Activated CD4-positive, alpha-beta T cell treated with anti-CD3 and anti-CD28 coated beads for 4 hours (primary cell): ENCODE results near the gene TRNAU1AP.
A peak's percentile ranks its signal among the peaks of the same experiment; 100 is the strongest.
"Not testable (repeated sequence)": the region's sequence is repeated elsewhere in the genome, so short reads cannot be mapped to it uniquely, and the experiment has no call there.

Experiments
- DNase-seq, 2 donors: peaks; one replicate each; pipeline ENCODE4 v3.0.0-alpha.2; 2020

The TRNAU1AP gene

DNA sequence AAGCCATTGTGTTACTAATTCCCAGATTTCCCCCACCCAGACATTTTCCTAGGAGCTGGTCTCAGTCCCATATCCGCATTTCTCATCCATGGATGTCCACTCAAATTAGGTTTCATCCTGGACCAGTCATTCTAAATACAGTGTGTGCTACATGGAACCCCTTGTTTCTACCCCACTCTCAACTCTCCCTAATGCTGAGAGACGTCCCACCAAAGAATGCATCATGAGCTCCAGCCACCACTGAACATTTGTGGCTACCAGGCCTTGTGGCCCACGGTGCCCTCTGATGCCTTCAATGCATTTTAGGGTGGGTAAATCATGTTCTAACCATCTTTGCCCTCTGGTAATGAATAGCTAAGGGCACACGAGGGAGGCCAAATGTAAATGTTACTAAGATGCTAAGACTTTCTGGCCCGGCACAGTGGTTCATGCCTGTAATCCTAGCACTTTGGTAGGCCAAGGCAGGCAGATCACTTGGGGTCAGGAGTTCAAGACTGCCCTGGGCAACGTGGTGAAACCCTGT lies 25.9 kb downstream of the TRNAU1AP start:
- DNase-seq, result no peak

DNA sequence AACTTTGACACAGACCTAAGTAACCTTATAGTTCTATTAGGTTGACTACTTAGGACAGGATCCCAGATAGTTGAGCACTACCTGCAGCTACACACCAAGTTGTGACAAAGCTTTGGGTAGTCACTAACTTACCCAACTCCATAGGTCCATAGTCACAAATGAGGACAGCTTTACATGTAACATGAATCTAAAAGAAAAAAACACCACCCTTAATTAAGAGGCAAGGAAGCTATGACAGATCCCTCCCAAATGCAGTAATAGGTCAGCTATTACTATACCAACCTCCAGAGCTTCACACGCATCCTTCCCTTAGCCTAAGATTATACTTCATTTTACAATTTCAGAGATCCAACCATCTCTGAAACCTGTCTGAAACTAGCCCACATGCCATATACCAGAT lies 26.5 kb downstream of the TRNAU1AP start:
- DNase-seq, result no peak

DNA sequence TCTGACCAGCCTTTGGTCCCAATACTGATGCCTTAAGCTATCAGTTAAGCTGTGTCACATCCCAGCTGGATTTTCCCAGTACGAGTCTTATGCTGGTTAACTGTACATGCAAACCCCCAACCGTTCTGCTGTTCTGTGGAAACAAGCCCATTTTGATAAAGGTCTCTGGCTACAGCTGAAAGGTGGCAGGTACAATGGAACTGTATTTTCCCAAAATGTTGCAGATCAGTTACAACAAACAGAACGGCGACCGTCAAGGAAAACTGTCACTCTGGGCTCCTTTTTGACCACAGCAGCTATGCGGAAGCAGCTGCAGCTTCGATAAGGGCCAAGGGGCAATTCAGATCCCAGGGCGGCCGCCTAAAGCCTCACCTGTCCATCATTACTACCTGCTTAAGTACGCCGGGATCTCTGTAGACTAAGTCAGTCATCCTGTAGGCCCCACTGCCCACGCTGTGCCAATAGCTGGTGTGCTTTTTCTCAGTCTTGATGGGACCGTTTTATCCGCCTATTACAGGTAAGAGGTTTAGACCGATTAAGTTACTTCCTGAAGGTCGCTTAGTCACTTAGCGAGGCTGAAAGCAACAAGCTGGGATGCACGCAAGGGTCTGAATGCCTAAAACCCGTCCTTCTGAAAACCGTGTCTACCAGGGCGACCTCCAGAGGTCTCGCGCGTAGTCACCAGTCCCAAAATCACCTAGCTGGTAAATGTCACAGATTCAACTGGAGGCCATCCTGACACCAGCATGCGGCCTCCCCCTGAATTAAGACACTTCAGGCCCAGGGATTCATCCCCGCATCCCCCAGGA lies 28.0 kb downstream of the TRNAU1AP start:
- DNase-seq, result peak; percentile 67 to 68

DNA sequence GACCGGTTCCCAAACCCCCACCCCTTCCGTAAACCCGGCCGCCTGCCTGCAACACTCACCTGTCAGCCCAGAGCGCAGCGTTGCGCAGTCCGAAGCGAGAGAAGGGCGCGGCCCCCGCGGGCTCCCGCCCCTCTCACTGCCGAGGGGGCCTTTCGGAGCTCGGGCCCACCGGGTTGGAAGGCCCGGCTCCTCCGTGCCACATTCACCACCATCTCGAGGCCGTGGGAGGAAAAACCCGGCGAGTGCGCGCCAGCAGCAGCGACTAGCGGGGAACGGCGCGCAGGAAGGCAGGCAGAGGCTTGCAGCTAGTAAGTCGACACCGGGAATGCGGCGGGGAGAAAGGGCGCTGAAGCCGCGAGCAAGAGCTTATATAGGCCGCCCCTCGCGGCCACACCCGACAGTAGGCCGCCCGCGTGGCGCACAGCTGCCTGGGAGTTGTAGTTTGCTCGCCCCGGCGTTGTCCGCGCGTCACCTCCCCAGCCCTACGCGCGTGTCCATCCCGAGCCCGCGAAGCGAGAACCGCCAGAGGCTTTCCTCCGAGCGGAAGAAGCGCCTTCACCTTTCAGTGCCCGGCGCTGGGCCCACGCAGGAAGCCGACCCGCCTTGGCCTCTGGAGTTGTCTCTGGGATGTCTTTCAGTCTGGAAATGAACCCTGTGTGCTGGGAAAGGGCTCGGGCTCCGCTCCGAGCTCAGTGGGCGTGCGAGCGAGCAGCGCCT lies 28.8 kb downstream of the TRNAU1AP start:
- DNase-seq, result peak; percentile 93 to 94

DNA sequence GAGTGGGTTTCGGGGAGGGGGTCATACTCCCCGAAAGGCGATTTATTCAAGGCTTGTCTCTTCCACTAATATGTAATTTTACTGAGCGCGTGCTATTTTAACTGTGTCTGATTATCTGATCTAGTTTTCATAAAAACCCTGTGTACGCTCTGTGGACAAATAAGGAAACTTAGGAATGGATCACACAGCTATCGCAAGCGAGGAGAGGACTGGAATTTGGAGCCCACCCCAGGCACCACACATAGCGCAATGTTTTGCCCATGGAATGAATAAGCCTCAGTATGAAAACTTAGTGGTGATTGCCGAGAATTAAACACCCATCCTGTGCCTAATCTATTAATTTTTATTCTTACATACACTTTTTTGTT lies 29.3 kb downstream of the TRNAU1AP start:
- no peak for DNase-seq

DNA sequence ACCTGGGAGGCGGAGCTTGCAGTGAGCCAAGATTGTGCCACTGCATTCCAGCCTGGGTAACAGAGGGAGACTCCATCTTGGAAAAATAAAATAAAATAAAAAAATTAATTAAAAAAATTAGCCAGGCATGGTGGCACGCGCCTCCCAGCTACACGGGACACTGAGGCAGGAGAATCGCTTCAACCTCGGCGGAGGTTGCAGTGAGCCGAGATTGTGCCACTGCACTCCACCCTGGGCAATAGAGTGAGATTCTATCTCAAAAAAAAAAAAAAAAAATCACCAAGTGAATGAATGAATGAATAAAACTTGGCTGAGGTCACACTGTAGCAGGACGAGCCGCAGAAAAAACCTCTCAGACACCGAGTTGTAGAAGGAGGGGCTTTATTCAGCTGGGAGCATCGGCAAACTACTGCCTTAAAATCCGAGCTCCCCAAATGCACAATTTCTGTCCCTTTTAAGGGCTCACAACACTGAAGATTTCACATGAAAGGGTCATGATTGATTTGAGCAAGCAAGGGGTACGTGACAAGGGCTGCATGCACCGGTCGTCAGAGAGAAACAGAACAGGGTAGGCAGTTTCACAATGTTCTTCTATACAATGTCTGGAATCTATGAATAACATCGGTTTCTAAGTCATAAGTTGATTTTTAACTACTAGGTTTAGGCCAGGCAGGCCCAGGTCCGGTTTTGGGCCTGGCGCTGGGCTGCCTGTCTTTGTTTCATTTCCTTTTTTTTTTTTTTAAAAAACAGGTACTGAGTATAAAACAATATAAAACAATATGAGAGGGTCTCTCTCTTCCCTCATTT lies 33.9 kb downstream of the TRNAU1AP start:
- not testable (repeated sequence) for DNase-seq

DNA sequence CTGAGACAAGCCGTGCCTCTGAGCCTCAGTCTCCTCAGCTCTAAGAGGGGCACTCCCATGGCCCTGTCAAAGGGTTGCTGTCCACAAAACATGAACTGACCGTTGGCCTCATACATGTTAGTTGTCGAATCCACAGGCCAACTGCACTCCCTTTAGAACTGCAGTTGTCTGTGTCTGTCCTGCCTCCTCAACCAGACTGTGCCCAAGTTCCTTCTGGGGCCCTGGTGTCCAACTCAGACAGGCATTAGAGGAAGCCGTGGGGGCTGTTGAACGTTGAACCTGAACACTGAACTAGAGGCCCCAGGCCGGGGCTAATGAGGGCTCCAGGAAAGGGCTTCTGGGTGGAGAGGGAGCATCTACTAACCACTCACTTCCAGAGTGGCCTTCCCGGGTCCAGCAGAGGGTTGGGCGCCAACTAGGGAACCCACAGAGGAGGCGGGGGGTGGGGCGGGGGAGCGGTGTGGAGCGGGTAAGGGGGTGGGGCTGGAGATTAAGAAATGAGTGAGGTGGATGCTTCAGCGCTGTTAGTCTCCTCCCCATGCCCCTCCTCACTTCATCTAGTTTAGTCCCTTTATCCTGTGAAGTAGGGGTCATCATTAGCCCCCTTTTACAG lies 38.9 kb downstream of the TRNAU1AP start, which contains the start of gene RAB42:
Gene RAB42 (plus strand): TSS at position 558 of the 613 bp plus-strand sequence. CDS start 247 bp downstream, outside the sequence.
- no peak for DNase-seq

DNA sequence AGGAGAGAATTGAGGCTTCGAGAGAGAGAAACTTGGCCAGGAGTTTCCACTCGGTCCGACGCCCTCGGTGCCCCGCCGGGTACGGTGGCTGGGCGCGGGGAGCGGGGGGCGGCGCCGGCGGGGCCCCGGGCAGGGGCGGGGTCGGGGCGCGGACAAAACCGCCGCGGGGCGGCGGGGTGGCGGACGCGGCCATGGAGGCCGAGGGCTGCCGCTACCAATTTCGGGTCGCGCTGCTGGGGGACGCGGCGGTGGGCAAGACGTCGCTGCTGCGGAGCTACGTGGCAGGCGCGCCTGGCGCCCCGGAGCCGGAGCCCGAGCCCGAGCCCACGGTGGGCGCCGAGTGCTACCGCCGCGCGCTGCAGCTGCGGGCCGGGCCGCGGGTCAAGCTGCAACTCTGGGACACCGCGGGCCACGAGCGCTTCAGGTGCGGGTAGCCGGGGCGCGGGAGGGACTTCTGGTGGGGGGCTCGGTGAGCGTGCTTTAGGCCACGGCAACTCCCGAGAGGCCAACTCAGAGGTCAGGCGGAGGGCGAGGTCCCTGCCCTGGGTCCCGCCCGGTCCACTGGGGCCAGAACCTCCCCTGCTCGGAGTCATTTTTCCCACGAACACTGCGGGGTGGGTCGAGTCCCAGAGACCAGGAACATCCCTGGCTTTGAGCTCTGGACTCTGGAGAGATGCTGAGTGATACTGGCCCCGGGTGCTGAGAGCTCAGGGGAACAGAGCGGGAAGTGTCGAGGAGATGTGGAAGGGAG lies 39.6 kb downstream of the TRNAU1AP start:
- no peak for DNase-seq

DNA sequence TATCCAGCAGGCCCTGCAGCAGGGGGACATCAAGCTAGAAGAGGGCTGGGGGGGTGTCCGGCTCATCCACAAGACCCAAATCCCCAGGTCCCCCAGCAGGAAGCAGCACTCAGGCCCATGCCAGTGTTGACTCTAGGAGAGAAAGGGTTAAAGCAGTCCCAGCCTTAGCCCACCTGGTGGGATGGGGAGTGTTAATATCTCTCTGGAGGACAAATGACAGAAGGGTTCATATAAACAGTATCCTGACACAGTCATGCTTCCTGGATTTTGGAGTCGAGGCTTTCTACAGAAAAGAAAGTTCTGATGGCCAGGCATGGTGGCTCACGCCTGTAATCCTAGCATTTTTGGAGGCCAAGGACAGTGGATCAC lies 41.1 kb downstream of the TRNAU1AP start:
- not testable (repeated sequence) for DNase-seq

DNA sequence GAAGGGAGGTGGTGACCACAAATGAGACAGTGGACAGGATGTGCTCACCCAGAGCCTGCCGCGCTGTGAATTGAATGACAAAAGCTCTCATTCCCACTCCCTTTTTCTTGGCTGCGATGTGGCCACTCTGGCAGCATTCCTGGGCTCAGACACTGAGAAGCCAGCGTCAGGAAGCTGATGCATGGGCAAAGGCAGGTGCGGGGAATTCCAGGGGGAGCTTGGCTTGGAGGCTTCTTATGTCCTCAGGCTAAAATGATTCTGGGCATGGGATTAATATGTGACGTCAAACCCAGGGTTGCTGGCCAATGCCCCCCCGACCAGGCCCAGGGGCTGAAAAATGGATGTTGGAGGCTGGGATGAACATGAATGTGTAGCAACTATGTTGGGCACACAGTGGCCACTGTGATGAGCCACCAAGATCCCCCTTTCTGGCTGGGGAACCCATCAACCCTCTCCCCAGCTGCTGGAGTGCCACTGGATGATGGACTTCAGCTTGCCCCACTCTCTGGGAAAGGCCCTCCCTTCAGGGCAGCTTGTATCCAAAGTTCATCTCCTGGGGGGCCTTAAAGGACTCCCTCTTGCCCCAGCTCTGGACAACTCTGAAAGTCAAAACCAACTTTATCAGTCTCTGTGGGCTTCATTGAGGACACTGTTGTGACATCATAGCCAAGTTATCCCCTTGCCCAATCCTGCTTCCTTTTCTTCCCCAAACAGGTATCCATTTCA lies 42.0 kb downstream of the TRNAU1AP start:
- DNase-seq, result not testable (repeated sequence)

DNA sequence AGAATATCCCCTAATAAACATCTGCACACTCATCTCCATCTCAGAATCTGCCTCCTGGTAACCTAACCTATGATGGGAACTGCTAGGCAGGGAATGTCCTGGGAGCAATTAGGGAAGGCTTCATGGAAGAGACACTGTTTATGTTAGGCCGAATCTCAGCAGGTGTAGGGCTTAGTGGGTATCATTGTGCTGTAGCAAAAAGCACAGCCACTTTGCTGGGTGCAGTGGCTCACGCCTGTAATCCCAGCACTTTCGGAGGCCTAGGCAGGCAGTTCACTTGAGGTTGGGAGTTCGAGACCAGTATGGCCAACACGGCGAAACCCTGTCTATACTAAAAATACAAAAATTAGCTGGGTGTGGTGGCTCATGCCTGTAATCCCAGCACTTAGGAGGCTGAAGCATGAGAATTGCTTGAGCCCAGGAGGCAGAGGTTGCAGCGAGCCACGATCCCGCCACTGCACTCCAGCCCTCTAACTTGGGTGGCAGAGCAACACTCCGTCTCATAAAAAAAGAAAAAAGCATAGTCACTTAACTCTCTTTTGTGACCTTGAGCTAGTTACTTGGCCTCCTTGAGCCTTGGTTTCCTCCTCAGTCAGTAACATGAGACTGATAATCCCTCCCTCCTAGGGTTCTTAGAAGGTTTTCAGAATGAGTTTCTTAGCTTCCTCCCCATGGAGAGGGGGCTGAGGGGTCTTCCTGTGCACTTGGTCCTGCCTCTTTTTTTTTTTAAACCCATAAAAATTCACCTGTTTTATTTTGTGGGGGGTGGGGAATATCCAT lies 42.7 kb downstream of the TRNAU1AP start:
- DNase-seq, result no peak

DNA sequence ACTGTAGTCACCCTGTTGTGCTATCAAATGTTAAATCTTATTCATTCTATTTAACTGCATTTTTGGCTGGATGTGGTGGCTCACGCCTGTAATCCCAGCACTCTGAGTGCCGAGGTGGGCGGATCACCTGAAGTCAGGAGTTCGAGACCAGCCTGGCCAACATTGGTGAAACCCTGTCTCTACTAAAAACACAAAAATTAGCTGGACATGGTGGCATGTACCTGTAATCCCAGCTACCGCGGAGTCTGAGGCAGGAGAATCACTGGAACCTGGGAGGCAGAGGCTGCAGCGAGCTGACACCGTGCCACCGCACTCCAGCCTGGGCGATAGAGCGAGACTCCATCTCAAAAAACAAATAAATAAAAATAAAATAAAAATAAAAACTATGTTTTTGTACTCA lies 43.4 kb downstream of the TRNAU1AP start:
- DNase-seq, result not testable (repeated sequence)

DNA sequence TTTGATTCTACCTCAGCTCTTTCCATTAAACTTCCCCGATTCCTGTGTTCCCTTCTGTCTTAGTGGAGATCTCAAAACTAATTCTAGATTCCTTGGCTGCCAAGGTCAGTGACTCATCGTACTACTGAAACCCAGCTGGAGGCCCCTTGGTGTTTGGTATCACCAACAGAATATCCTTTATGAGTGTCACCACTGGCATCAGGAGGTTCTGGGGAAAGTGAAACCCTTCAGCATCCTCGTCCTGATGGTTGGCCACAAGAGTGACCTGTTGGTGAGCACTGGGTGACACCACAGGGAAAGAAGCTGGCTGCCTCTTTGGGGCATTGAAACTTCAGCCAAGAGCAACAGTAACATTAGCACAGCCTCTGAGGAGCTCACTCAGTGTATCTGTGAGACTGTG lies 48.8 kb downstream of the TRNAU1AP start:
- DNase-seq, result no peak

DNA sequence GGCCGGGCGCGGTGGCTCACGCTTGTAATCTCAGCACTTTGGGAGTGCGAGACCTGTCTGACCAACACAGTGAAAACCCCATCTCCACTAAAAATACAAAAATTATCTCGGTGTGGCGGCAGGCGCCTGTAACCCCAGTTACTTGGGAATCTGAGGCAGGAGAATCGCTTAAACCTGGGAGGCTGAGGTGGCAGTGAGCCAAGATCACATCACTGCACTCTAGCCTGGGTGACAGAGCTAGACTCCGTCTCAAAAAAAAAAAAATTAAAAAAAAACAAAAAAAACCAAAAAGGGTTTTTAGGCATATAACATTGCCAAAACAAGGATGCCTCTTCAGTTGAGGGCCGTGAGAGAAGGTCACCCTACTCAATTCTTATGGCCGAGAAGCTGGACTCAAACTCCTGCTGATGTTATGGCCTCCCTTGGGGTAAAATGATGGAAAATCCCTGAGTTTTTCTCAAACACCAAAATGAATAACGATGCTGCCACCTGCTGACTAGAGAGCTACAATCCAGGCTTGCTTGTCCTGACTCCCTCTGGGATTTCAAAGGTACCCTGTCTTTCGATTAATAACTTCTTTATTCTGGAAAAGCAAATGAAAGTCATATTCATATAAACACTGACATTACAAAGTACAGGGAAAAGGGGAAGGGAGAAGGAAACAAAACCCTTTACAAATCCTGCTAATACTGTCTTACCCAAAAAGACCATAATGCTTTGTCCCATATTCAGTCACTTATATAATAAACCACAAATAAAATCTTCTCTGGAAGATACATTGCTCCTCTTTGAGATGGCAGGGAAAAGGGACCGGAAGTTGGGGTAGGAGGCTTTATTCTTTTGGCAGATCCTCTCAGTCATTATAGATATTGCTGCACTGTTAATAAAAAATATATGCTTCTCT lies 49.9 kb downstream of the TRNAU1AP start:
- peak in 1 of 2 donors; percentile 33 for DNase-seq

DNA sequence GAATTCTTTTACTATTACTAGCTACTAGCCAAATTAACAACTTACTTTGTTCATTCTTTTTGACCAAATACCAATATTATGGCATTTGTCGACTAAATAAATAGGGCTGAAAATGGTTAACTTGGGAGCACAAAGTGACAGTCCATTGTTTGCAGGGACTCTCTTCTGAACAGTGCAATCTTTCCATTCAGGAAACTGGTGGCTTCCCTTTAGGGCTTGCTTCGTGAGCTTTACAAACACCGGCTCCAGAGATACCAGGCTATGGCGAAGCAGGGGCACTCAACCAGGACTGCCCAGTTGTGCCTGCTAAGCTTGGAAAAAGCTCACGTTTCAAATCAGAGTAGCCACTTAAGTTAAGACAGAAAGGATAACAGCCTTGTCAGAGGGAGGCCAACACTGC lies 51.5 kb downstream of the TRNAU1AP start:
- no peak for DNase-seq

DNA sequence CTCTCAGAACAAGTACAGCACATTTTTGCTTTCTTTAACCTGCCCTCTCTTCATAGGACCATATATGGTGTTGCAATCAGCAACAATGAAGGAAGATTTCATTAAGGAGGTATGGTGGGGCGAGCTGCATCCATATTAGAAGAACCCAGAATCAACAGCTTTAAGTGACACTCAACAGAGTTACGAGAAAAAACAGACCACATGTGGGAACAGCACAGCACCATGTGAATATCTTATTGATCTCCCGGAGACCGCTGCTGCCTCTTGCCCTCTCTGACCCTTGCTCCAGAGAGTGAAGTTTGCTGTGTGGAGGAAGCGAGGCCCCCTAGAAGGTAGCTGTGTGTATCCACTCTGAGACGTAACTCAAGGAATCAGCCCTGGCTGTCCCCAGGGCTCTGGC lies 52.1 kb downstream of the TRNAU1AP start:
- DNase-seq, result no peak

DNA sequence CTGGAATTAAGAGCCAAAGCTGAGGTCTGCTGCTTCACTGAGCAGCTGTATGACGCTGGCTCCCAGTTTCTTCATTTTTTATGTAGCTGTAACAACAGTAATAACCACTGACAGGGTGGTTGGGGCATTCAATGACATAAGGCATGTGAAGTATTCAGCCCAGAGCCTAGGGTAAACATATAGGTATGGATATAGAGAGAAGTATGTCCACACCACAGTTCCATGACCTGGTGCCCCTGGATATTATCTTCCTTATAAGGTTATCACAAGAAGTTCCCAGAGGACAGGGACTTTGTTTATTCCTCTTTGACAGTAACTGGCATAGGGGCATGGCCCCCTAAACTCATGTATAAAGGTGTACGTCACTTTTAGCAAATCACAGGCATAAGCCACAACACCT lies 53.9 kb downstream of the TRNAU1AP start:
- no peak for DNase-seq

DNA sequence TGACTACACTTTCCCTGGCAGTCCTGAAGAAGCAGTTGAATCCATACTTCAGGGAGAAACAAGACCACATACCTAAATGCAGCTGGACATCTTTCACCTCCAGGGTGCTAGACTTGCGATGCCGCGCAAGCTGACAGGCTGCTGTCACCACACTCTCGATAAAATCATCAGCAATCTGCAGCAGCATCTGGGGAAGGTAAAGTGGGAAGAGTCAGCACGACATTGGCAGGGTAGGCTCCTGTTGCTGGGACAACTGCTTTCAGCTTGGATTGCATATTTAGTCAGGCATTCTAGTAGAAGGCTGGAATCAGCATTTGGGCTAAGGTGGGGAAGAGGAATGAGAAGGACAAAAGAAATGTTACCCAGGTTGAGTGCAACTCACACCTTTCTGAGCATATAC lies 60.3 kb downstream of the TRNAU1AP start:
- DNase-seq, result no peak
